Mesothelial cell of epicardium (in vitro differentiated cells): ENCODE measurements around the gene DRG2. TPM values are rescaled to one million over a fixed set of nuclear protein-coding genes. Genes with fewer than 3 reads are reported as not detected.

Experiments used
- DNase-seq, 2 experiments: peaks; one replicate each; pipeline ENCODE4 v3.0.0; 2021; ENCODE audit warnings: low spot score in 2 of 2; ENCODE audit not compliant: unreplicated experiment in 2 of 2
- H3K27ac Mint-ChIP-seq: 2 replicates; pipeline ENCODE4 v1.8.0; 2021; ENCODE audit warnings: mixed read lengths
- H3K27me3 Mint-ChIP-seq: 2 replicates; pipeline ENCODE4 v1.8.0; 2021; ENCODE audit warnings: low read depth, mixed read lengths
- H3K36me3 Mint-ChIP-seq: 2 replicates; pipeline ENCODE4 v1.8.0; 2021; ENCODE audit warnings: mixed read lengths
- H3K4me1 Mint-ChIP-seq: 2 replicates; pipeline ENCODE4 v1.8.0; 2021; ENCODE audit warnings: mixed read lengths
- H3K4me3 Mint-ChIP-seq: 2 replicates; pipeline ENCODE4 v1.8.0; 2021; ENCODE audit warnings: mild to moderate bottlenecking, moderate library complexity, mixed read lengths
- H3K9me3 Mint-ChIP-seq: 2 replicates; pipeline ENCODE4 v1.8.0; 2021; ENCODE audit warnings: mixed read lengths
- total RNA-seq: library from RNA; stranded (reverse); gene quantifications from 3 replicates; pipeline ENCODE4 v1.2.1, GENCODE V29; 2021
- TF ChIP-seq, protein P1 (sequence below): fragments of 200-600 bp; sonication (generic); IDR thresholded peaks from one replicate; pipeline ENCODE4 v1.5.0; 2021; ENCODE audit warnings: antibody characterized with exemption; ENCODE audit not compliant: unreplicated experiment

DRG2 gene
- total RNA-seq, 1 donor from 2014 or later, result 51.2 TPM

DNA sequence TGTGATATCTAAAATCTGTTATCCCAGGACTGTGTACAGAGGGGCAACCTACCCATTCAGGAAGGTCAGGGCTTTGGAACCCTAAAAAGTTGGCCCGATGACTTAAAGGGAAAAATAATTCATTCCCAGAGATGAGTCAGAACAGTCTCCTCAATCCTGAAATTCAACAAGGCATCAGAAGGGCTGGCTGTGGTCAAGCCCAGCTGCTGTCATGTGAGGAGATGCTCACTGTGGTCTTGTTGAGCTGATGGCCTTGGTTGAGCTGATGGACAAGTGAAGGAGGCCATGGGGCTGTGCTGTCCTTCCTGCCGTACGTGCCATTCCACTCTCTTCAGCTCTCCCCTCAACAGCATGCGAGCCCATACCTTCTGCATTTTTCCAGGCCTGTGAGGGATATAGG, 20.9 kb upstream of the DRG2 start:
- H3K9me3 Mint-ChIP-seq, result no peaks in the 10 kb centered on the region
- H3K4me1 Mint-ChIP-seq, result peaks cover 18% of the 10 kb centered on the region

DNA sequence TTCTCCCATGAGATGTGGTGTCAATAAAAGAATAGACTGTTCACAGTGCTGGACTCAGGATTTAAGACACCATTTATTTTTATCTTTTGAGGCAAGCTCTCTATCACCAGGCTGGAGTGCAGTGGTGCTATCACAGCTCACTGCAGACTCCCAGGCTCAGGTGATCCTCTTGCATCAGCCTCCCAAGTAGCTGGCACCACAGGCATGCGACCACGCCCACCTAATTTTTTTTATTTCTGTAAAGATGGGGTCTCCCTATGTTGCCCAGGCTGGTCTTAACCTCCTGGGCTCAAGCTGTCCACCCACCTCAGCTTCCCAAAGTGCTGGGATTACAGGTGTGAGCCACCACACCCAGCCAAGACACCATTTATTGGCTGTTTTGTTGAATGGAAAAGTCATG, 18.6 kb upstream of the DRG2 start:
- Mint-ChIP-seq H3K36me3 (peaks cover 13% of the 10 kb centered on the region), H3K9me3 (no peaks in the 10 kb centered on the region), H3K27ac (no peak overlapping the region), H3K4me1 (peaks cover 18% of the 10 kb centered on the region), H3K4me3 (no peak overlapping the region), H3K27me3 (no peaks in the 10 kb centered on the region)
- DNase-seq, result no peak
- TF ChIP-seq, protein P1, sequence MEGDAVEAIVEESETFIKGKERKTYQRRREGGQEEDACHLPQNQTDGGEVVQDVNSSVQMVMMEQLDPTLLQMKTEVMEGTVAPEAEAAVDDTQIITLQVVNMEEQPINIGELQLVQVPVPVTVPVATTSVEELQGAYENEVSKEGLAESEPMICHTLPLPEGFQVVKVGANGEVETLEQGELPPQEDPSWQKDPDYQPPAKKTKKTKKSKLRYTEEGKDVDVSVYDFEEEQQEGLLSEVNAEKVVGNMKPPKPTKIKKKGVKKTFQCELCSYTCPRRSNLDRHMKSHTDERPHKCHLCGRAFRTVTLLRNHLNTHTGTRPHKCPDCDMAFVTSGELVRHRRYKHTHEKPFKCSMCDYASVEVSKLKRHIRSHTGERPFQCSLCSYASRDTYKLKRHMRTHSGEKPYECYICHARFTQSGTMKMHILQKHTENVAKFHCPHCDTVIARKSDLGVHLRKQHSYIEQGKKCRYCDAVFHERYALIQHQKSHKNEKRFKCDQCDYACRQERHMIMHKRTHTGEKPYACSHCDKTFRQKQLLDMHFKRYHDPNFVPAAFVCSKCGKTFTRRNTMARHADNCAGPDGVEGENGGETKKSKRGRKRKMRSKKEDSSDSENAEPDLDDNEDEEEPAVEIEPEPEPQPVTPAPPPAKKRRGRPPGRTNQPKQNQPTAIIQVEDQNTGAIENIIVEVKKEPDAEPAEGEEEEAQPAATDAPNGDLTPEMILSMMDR, result no peak

More for the DNA sequence above, 20.9 kb upstream of the DRG2 start:
- Mint-ChIP-seq H3K36me3 (peaks cover 20% of the 10 kb centered on the region), H3K27me3 (no peaks in the 10 kb centered on the region), H3K4me3 (no peak overlapping the region), H3K27ac (no peak overlapping the region)
- TF ChIP-seq, protein P1, result no peak
- DNase-seq, result no peak

DNA sequence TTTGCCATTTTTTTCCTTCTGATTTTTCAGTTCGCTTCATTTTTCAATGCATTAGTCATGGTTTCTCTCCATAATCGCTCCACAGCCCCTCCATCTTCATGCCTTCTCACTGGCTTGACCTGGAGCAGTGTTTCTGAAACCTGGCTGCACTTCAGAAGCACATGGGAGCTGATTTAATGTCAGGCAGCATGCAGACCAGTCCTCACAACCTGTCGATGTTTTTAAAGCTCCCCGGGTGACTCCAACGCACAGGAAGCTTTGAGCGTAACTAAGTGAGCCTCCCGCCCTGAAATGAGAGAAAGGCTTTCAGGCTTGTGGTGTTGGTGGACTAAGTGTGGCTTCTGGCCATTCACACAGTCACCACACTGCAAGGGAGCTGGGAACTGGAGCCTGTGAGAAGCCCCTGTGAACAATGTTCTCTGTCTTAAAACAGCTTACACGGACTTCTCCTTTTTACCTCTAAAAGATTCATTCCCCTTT, 16.8 kb upstream of the DRG2 start:
- TF ChIP-seq, protein P1, result no peak
- H3K4me1 Mint-ChIP-seq, result peaks cover 23% of the 10 kb centered on the region
- H3K27me3 Mint-ChIP-seq, result no peaks in the 10 kb centered on the region
- H3K9me3 Mint-ChIP-seq, result no peaks in the 10 kb centered on the region
- H3K4me3 Mint-ChIP-seq, result no peak overlapping the region
- H3K36me3 Mint-ChIP-seq, result peaks cover 2% of the 10 kb centered on the region
- peak overlapping the region; percentile 74 for H3K27ac Mint-ChIP-seq
- DNase-seq, result no peak

DNA sequence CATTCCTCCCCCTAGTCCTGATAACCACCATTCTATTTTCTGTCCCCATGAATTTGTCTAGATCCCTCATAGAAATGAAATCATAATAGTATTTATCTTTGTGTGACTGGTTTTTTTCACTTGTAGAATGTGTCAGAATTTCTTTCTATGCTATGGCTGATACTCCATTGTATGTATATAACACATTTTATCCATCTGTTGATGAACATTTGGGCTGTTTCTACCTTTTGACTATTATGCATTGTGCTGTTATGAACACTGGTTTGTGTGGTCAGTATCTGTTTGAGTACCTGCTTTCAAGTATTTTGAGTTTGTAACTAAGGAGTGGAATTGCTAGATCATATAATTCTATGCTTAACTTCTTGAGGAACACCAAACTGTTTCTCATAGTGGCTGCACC, 16.0 kb upstream of the DRG2 start:
- Mint-ChIP-seq H3K27me3 (no peaks in the 10 kb centered on the region), H3K36me3 (no peaks in the 10 kb centered on the region), H3K27ac (peak overlapping the region; percentile 4), H3K4me3 (no peak overlapping the region), H3K9me3 (no peaks in the 10 kb centered on the region), H3K4me1 (peaks cover 30% of the 10 kb centered on the region)
- DNase-seq, result no peak
- TF ChIP-seq, protein P1, result no peak

DNA sequence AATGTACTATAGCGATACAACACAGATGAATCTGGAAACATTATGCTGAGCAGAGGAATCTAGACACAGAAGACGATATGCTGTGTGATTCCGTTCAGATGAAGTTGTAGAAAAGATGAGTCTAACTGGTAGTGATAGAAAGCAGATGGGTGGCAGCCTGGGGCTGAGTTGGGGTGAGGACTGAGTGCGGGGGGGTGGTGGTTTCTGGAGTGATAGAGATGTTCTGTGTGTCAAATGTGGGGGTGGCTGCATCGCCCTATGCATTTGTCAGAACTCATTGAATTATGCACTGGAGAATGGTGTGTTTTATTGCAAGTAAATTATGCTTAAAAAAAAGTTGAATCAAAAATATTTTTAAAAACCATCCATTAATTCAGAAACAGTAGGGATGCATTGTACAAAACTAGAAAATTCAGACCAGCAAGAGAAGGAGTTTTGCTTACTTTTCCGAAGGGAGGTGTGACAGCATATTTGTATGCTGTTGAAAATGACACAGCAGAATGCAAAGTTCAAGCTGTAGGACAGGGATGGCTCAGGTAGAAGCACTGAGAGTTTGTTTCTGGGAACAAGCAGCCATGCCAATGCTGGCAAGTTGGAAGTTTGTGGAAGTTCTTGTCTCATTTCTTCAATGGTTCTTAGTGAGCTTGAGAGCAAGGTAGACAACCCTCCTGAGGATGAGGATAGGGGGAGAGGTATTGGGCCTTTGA, 13.0 kb upstream of the DRG2 start:
- Mint-ChIP-seq H3K27ac (no peak overlapping the region), H3K36me3 (no peaks in the 10 kb centered on the region), H3K9me3 (no peaks in the 10 kb centered on the region), H3K27me3 (peaks cover 3% of the 10 kb centered on the region), H3K4me3 (no peak overlapping the region), H3K4me1 (peaks cover 35% of the 10 kb centered on the region)
- TF ChIP-seq, protein P1, result no peak
- DNase-seq, result no peak
